ENCODE data around the gene CD177. TPM values are rescaled to one million over a fixed set of nuclear protein-coding genes. Genes with fewer than 3 reads are reported as not detected.
"Not testable (repeated sequence)": the region's sequence is repeated elsewhere in the genome, so short reads cannot be mapped to it uniquely, and the experiment has no call there.

The CD177 gene
- total and polyA plus RNA-seq, 9 of the 15 experiments (the other 6 are each of a cell fraction or from before 2014, with no cell fraction given), result not detected

DNA sequence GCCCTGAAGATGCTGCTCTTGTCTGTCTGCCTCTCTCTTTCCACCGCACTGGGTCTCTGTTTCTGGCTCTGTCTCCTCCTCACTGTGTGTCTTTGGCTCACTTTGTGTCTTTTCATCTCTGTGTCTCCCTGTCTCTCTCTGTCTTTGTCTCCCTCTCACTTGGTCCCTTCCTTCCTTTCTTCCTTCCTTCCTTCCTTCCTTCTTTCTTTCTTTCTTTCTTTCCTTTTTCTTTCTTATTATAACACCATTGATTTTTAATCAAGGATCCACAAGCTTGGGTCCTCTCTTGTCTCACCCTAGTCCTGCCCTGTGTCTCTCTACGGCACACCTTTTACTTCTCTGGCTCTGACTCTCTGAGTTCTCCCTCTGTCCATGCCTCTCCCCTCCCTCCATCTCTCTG lies 14.3 kb downstream of the CD177 start:
- no TSS peak for BruUV-seq (replicated peaks)
- Histone ChIP-seq H3K79me2 (ENCODE audit: control insufficient read depth, insufficient read depth, low read length) (no peaks in the 10 kb centered on the region), H3K4me1 (replicated peaks in 1 of 2; ENCODE audit: control insufficient read depth in 2 of 2, insufficient read depth in 2 of 2, low read length in 2 of 2) (no peaks in the 10 kb centered on the region), H3K27me3 (ENCODE audit: control insufficient read depth in 2 of 2, insufficient read depth in 2 of 2, low read length in 2 of 2) (peaks cover 2 to 13% of the 10 kb centered on the region in 2 experiments; a peak in 3 of 5 replicates), H3K4me3 (no peak overlapping the region), H3K4me2 (ENCODE audit: insufficient read depth, low read length) (no peak overlapping the region), H4K20me1 (replicated peaks; ENCODE audit: control insufficient read depth, insufficient read depth, low read length) (no peaks in the 10 kb centered on the region), H3K9me1 (ENCODE audit: control insufficient read depth, insufficient read depth, low read length) (no peaks in the 10 kb centered on the region), H3K27ac (ENCODE audit: extremely low read depth, low read depth, low read length) (no peak overlapping the region), H3K36me3 (ENCODE audit: control insufficient read depth, insufficient read depth, low read length) (no peaks in the 10 kb centered on the region), H3K9me3 (replicated peaks; ENCODE audit: control insufficient read depth, insufficient read depth, low read depth, low read length) (no peaks in the 10 kb centered on the region), H3K9ac (ENCODE audit: insufficient read depth in 1 of 2, low read depth in 2 of 2, low read length in 2 of 2) (no peak overlapping the region), H2AFZ (ENCODE audit: low read depth, low read length) (no peak overlapping the region)
- POLR2A ChIA-PET, result no interaction called here
- FAIRE-seq (no peak), DNase-seq (ENCODE audit: extremely low read depth in 1 of 4, low spot score in 3 of 4) (no peak), ATAC-seq (no peak)
- TF ChIP-seq, protein P1, sequence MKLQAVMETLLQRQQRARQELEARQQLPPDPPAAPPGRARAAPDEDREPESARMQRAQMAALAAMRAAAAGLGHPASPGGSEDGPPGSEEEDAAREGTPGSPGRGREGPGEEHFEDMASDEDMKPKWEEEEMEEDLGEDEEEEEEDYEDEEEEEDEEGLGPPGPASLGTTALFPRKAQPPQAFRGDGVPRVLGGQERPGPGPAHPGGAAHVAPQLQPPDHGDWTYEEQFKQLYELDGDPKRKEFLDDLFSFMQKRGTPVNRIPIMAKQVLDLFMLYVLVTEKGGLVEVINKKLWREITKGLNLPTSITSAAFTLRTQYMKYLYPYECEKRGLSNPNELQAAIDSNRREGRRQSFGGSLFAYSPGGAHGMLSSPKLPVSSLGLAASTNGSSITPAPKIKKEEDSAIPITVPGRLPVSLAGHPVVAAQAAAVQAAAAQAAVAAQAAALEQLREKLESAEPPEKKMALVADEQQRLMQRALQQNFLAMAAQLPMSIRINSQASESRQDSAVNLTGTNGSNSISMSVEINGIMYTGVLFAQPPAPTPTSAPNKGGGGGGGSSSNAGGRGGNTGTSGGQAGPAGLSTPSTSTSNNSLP (IDR thresholded peaks at IDR 0.05; ENCODE audit: borderline replicate concordance, low read depth, low read length), result no peak
- TF ChIP-seq ZFX (CRISPR knock-in tag; IDR thresholded peaks at IDR 0.05), result no peak
- no peak for TF ChIP-seq CBFB (CRISPR knock-in tag; IDR thresholded peaks at IDR 0.05)
- TF ChIP-seq, protein P2, sequence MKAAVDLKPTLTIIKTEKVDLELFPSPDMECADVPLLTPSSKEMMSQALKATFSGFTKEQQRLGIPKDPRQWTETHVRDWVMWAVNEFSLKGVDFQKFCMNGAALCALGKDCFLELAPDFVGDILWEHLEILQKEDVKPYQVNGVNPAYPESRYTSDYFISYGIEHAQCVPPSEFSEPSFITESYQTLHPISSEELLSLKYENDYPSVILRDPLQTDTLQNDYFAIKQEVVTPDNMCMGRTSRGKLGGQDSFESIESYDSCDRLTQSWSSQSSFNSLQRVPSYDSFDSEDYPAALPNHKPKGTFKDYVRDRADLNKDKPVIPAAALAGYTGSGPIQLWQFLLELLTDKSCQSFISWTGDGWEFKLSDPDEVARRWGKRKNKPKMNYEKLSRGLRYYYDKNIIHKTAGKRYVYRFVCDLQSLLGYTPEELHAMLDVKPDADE (conservative IDR thresholded peaks at IDR 0.05; ENCODE audit: control insufficient read depth, low read depth, low read length), result no peak
- TF ChIP-seq, protein P3, sequence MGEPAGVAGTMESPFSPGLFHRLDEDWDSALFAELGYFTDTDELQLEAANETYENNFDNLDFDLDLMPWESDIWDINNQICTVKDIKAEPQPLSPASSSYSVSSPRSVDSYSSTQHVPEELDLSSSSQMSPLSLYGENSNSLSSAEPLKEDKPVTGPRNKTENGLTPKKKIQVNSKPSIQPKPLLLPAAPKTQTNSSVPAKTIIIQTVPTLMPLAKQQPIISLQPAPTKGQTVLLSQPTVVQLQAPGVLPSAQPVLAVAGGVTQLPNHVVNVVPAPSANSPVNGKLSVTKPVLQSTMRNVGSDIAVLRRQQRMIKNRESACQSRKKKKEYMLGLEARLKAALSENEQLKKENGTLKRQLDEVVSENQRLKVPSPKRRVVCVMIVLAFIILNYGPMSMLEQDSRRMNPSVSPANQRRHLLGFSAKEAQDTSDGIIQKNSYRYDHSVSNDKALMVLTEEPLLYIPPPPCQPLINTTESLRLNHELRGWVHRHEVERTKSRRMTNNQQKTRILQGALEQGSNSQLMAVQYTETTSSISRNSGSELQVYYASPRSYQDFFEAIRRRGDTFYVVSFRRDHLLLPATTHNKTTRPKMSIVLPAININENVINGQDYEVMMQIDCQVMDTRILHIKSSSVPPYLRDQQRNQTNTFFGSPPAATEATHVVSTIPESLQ (CRISPR knock-in tag; IDR thresholded peaks at IDR 0.05), result no peak
- no peak for TF ChIP-seq EZH2 (IDR thresholded peaks at IDR 0.05; ENCODE audit: borderline replicate concordance, low read depth, low read length)
- WGBS (ENCODE audit: insufficient coverage, low coverage, missing lambda C conversion rate), result 0% methylated on average over 2 of the region's 2 CpGs
- intact Hi-C loops (cut with micrococcal nuclease) (no loop called here), in situ Hi-C loops (cut with MboI) (no loop called here)
- CTCF ChIA-PET (ENCODE audit: low intra/inter-chr PET ratio), result no interaction called here

DNA sequence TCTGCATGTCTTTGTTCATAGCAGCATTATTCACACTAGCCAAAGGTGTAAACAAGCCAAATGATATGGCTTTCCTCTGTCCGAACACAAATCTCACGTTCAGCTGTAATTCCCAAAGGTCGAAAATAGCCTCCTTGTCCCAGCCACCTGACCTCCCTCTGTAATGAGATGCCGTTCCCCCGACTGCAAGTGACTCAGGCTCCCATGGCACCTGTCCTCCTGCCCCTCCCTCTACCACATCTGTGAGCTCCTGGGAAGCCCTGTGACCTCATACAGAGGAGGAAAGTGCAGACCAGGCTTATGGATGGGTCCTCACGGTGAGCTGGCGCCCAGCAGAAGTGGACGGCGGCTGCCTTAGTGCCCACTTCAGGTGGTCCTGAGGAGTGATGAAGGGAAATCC lies 15.4 kb downstream of the CD177 start:
- CTCF ChIA-PET (ENCODE audit: low intra/inter-chr PET ratio); BruUV-seq (replicated peaks); intact Hi-C loops (cut with micrococcal nuclease); H2AFZ ChIP-seq (ENCODE audit: low read depth, low read length); FAIRE-seq; H3K4me2 ChIP-seq (ENCODE audit: insufficient read depth, low read length); ATAC-seq; DNase-seq (ENCODE audit: extremely low read depth in 1 of 4, low spot score in 3 of 4); H3K9me1 ChIP-seq (ENCODE audit: control insufficient read depth, insufficient read depth, low read length); H3K9me3 ChIP-seq (replicated peaks; ENCODE audit: control insufficient read depth, insufficient read depth, low read depth, low read length); in situ Hi-C loops (cut with MboI); POLR2A ChIA-PET; H4K20me1 ChIP-seq (replicated peaks; ENCODE audit: control insufficient read depth, insufficient read depth, low read length); H3K9ac ChIP-seq (ENCODE audit: insufficient read depth in 1 of 2, low read depth in 2 of 2, low read length in 2 of 2); H3K79me2 ChIP-seq (ENCODE audit: control insufficient read depth, insufficient read depth, low read length); H3K4me1 ChIP-seq (replicated peaks in 1 of 2; ENCODE audit: control insufficient read depth in 2 of 2, insufficient read depth in 2 of 2, low read length in 2 of 2); H3K36me3 ChIP-seq (ENCODE audit: control insufficient read depth, insufficient read depth, low read length); H3K27ac ChIP-seq (ENCODE audit: extremely low read depth, low read depth, low read length); H3K4me3 ChIP-seq: not testable (repeated sequence)
- H3K27me3 ChIP-seq (ENCODE audit: control insufficient read depth in 2 of 2, insufficient read depth in 2 of 2, low read length in 2 of 2), result peaks cover 1 to 12% of the 10 kb centered on the region in 2 experiments; a peak in 3 of 5 replicates
- WGBS (ENCODE audit: insufficient coverage, low coverage, missing lambda C conversion rate), result 1% methylated on average over 5 of the region's 9 CpGs
